ENCODE data around the gene VAT1.
A peak's percentile ranks its signal among the peaks of the same experiment; 100 is the strongest.
"Not testable (repeated sequence)": the region's sequence is repeated elsewhere in the genome, so short reads cannot be mapped to it uniquely, and the experiment has no call there.

The VAT1 gene

DNA sequence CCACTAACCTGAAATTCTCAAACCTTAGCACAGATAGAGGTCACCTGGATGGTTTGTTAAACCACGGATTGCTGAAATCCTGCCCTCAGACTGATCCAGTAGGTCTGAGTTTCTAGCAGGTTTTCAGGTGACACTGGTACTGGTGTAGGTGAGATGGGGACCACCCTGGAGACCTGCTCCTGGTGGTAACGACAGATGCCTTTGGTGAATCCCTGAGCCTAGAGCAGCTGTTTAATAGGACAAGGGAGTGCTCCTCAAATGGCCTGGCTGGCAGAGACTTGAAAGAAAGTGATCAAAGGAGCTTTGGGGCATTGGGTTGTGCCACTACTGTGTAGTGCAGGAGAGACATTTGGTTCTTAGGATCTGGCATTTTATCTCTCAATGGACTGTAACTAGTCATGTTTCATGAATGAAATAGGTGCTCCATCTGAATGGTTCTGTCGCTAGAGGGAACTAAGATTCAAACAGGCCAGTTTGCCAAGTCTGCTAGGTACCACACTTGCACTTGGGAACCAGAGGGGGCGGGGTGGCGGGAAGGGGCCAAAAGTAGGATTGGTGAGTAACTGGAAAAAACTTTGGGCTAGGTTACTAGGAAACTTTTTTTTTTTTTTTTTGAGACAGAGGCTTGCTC lies 18.5 kb downstream of the VAT1 start:
- no peak for DNase-seq

DNA sequence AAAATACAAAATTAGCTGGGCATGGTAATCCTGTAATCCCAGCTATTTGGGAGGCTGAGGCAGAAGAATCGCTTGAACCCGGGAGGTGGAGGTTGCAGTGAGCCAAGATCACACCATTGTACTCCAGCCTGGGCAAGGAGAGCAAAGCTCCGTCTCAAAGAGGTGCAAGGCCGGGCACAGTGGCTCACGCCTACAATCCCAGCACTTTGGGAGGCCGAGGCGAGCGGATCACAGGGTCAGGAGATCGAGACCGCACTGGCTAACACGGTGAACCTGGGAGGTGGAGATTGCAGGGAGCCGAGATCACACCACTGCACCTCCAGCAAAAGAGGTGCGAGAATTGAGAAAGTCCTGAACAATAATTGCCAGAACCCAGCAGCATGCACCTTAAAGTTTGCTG lies 21.3 kb downstream of the VAT1 start:
- not testable (repeated sequence) for DNase-seq

DNA sequence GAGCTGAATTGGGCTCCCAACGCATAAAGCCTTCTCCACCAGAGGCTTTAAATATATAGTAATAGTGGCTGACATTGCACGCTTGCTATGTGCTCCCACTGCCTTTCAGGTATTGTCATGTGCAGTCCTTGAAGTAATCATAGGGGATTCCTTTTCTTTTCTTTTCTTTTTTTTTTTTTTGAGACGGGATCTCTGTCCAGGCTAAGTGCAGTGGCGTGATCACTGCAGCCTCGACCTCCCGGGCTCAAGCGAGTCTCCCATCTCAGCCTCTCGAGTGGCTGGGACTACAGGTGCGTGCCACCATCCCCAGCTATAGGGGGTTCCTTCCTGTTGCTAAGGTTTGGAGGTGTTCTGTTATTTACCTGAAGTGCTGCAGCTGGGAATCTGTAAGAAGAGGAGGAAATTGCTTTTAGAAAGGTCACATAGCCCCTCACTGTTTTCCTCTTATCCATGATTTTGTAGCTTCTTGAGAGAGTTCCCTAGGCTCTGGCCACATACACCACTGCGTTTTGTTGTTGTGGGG lies 23.1 kb downstream of the VAT1 start:
- DNase-seq, result no peak

DNA sequence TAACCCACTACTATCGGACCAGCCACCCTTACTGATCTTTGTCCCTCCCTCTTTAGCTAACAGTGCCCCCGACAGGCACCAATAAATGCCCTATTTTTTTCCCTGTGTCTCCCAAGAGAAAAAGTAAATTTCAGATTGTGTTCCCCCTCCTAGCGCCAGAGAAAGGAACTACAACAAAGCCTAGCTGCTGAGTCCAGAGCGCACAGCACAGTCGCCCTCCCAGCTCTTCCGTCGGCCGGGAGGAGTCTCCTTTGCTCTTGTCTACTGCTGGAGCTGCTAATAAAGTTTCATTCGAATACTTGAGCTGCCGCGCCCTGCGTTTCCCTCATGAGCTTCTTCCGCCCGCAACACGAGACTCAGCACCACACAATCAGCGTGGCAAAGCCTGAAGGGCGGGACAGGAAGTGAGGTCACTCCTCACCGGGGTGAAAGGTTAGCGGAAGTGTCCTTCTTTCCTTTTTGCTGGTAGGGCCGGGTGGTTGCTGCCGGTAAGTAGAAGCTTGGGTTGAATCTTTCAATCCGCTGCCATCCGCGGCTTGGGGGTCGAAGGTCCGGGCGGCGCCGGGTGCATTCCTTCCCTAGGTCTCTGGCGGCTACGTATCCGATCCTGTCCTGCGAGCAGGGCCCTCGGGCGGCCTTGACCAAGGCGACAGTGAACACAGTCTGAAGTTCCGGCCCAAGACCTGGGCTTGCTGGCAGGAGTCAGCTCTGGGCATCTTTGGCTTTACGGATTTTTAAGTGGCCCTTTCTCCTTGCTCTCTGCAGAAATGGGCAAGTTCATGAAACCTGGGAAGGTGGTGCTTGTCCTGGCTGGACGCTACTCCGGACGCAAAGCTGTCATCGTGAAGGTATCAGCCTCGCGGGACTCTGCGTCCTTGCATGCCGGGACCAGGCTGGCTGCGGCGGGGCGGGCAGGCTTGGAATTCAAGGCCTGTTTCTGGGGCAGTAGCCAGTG lies 23.9 kb downstream of the VAT1 start, which contains the start of gene RPL27:
RPL27 (plus strand) TSS at position 436 of the 955 bp plus-strand sequence; CDS start at position 768, 332 bp downstream.
- DNase-seq, result peak; percentile 98

DNA sequence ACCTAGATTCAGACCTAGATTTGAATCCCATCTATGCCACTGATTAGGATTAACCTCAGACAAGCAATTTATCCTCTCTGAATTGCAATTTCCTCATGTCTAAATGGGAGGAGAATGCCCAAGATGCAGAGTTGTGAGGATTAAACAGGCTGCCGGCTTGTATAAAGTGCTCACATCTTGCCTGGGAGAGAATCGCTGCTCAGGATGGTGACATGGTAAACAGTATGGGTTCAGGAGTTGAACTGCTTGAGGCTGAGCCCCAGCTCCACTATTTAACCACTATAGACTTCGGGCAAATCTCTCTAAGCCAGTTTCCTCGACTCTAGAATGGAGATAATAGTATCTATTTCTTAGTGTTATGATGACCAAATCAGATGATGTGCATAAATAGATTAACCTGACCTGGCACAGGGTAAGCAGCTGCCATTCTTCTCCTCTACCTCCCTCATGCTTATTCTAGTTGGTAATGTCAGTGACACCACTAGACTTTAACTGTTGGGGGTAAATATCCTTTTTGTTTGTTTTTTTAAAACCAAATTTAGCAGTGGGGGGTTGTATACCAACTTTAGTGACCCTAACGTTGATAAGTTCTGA lies 24.7 kb downstream of the VAT1 start:
- DNase-seq, result no peak

DNA sequence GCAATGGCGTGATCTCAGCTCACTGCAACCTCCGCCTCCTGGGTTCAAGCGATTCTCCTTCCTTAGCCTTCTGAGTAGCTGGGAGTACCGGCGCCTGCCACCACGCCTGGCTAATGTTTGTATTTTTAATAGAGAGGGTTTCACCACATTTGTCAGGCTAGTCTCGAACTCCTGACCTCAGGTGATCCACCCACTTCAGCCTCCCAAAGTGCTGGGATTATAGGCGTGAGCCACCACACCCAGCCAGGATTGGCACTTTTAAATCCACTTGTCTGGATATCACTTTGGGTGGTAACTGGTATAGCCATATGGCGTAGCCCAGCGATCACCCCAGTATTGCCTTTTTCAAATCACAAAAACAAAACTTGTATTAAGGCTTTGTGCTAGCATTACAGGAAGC lies 28.3 kb downstream of the VAT1 start:
- not testable (repeated sequence) for DNase-seq

DNA sequence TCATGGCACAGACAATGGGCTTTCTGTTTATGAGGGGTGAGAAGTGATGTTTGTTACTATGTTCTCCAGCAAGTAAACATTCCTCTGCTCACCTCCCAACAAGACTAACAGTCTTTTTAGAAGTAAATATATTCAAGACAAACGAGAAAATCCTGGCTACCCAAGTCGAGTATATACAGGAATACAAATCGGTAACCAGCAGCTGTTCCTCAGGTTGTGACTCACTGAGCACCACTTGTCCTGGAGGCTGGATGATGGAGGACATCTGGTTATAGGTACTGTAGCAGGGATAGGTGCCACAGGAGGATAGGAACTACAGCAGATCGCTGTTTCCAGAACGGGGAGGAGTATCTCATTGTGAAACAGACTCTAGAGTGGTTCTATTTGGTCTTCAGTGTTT lies 29.3 kb downstream of the VAT1 start:
- no peak for DNase-seq

DNA sequence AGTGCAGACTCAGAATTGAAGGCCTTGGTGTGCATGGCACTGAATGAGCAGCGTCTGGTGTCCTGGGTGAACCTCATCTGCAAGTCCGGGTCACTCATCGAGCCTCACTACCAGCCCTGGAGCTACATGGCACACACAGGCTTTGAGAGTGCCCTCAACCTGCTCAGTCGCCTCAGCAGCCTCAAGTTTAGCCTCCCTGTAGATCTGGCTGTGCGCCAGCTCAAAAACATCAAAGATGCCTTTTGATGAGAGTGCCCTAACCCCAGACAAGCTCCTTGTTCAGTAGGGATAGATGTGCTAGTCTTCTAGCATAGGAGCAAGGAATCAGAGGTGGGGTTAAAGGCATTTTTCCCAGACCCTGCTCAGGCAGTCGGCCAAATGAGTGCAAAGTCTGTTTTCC lies 30.7 kb downstream of the VAT1 start:
- no peak for DNase-seq

DNA sequence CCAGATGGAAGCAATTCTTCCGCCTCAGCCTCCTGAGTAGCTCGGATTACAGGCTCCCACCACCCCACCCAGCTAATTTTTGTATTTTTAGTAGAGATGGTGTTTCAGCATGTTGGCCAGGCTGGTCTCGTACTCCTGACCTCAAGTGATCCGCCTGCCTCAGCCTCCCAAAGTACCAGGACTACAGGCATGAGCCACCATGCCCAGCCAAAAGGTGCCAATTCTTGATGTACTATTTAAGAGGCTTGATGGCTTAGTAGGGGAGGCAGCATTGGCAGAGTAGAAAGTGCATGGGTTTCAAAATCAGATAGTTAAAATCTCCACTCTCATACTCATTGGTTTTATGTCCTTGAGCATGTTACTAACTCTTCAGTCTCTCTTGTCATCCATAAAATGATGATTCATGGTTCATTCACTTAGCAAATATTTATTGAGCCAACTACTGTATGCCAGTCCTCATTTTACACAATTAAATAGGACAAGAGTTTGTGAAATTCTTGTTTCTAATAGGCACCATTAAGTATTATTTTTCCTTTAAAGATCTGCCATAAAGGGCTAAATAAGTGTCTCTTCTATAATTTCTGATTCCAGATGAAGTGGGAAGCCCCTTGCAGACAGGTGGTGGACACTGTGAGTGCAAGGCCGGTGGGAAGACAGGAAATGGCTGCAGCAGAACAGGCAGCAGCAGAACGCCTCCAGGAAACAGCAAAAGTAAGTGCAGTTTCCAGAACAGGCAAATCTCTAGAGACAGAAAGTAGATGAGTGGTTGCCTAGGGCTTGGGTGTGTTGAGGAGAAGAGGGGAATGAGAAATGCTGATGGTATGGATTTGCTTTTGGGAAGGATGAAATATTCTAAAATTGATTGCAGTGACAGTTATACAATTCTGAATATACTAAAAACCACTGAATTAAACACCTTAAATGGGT lies 32.2 kb downstream of the VAT1 start:
- no peak for DNase-seq

DNA sequence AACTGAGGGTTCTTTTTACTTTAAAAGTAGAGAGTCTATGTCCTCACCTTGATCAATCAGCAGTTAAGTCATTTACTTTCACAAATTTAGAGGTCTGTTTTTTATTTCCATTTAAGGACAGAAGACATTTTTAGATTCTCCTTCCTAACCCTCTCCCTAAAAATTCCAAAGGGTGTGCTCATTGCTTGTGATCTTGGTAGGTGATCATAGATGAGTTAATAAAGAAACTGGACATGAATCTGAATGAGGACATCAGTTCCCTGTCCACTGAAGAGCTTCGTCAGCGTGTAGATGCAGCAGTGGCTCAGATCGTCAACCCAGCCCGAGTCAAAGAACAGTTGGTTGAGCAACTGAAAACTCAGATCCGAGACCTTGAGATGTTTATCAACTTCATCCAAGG lies 33.0 kb downstream of the VAT1 start:
- DNase-seq, result no peak

DNA sequence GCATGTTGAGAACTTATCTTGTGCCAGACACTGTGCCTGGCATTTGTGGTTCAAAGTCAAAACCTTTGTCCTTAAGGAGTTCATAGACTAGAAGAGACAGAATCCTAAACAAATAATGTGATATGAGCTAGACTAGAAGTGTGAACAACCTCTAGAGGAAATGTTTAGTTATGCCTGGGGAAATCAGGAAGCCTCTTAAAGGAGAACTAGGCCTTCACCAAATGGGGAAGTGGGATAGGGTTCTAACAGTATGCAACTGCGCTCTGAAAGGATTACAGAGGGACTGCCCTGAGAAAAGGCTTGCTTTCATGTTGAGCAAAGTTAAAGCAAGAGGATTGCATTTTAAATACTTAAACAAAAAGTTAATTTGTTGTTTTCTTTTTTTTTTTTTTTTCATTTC lies 37.0 kb downstream of the VAT1 start:
- DNase-seq, result no peak

DNA sequence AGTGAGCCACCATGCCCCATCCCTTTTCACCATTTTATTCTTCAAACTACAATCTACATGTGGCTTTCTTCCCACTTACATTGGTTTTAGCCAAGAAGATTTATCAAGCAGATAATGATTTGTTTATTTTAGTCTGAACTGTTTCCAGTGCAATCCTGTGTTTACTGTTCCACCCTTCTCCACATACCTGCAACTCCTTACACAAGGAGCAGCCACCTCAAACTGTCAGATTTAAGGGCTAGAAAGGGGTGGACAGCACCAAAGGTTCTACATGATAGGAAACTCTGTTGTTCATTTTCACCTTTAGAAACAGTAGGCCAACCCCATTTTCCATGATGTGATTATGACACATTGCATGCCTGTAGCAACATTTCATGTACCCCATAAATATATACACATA lies 39.9 kb downstream of the VAT1 start:
- no peak for DNase-seq

DNA sequence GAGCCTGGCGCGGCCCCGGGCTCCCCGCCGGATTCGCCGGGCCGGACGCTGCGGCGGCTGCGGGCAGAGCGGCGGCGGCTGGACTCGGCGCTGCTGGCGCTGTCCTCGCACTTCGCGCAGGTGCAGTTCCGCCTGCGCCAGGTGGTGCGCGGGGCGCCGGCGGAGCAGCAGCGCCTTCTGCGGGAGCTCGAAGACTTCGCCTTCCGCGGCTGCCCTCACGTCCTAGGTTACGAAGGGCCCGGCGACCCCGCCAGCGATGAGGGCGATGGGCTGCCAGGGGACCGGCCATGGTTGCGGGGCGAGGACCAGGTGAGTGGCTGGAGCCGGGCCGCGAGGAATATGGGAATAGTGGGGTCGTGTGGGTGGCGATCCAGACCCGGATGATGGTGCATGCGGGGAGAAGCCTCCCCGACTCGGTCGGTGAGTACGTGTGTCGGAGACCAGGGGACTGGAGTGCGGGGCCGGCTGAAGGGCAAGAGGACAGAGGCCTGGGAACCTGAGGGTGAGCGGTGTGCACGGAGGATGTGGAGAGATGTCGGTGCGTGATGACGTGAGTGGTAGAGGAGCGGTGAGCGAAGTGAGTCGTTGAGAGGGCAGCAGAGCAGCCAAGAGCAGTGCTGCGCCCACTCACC lies 41.3 kb downstream of the VAT1 start:
- peak; percentile 82 for DNase-seq

DNA sequence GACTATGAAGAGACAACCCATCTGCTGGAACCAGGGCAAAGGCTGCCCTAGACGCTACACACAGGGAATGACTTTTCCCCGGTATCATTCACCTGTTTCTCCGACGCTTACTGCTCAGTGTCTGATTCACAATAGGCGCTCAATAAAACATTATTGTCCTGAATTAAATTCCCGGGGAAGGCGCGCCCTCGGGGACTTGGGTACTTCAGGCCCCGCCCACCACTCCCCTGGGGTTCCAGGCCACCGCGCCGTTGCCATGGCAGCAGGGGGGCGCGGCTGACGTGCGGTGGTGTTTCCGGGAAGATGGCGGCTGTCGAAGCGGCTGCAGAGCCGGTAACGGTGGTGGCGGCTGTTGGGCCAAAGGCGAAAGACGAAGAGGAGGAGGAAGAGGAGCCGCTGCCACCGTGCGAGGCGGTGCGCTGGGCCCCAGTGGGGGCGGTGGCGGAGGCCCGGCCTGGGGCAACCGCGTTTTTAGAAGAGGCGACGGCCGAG lies 41.9 kb downstream of the VAT1 start, which contains the start of gene RUNDC1:
RUNDC1 (plus strand) TSS at position 292 of the 492 bp plus-strand sequence; CDS start at position 304, 12 bp downstream.
- DNase-seq, result peak; percentile 96

DNA sequence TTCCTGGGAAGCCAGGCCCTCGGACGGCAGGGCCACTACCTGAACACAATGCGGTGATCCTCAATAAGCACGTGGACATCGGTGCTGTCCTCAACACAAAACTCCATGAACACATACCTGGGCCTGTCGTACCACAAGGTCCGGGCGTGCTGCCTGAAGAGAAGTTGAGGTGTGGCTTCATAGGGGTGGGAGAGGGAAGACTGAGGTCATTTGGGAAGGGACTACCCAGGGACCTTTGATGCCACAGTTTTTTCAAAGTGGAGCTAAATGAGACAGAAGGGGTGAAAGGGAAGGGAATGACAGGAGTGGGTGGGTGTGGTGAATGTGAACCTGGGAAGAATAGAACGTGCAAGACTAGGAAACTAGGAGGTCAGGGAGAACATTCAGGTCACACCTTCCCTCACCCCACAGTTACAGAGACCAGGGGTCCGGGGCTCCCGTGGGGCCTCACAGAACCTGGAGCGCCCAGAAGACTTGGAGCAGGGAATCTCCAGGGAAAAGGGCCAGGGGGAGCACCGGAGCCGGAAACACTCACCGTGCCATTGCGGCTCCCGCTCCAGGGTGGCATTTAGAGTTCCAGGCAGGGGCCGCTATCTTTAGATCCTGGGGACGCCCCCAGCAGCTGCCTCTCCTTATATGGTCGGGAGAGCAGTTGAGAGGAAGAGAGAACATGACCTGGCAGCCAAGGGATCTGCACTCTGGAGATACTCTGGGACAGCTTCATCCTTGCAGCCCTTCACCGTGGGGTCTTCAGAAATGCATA lies 42.5 kb downstream of the VAT1 start, which contains the start of gene PTGES3L:
PTGES3L (minus strand) TSS at position 570 of the 763 bp plus-strand sequence; CDS start at position 543, 27 bp downstream.
- DNase-seq, result peak; percentile 50

DNA sequence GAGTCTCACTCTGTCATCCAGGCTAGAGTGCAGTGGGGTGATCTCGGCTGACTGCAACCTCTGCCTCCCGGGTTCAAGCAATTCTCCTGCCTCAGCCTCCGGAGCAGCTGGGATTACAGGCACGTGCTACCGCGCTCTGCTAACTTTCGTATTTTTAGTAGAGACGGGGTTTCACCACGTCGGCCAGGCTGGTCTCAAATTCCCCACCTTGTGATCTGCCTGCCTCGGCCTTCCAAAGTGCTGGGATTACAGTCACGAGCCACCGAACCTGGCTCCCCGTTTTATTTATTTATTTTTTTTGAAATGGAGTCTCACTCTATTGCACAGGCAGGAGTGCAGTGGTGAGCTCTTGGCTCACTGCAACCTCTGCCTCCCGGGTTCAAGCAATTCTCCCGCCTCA lies 46.5 kb downstream of the VAT1 start:
- not testable (repeated sequence) for DNase-seq

DNA sequence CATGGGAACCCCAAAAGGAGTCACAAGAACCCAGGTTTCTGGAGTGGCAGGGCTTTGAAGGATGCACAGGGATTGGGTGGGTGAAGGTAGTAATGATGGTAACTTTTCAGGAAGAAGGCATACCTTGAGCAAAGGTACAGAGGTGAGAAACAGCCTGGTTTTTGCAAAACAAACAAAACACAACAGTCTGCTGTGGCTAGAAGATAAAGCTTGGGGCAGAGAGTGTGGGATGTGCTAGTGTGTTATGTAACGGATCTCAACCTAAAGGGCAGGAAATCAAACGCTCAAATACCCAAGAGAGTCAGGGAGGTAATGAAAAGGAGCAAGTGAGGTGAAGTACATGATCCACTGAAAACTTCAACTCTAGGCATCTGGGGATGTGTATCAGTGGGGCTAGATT lies 46.9 kb downstream of the VAT1 start:
- no peak for DNase-seq

DNA sequence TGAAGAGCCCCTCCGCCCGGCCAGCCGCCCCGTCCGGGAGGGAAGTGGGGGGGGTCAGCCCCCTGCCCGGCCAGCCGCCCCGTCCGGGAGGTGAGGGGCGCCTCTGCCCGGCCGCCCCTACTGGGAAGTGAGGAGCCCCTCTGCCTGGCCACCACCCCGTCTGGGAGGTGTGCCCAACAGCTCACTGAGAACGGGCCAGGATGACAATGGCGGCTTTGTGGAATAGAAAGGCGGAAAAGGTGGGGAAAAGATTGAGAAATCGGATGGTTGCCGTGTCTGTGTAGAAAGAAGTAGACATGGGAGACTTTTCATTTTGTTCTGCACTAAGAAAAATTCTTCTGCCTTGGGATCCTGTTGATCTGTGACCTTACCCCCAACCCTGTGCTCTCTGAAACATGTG lies 48.9 kb downstream of the VAT1 start:
- DNase-seq, result not testable (repeated sequence)

DNA sequence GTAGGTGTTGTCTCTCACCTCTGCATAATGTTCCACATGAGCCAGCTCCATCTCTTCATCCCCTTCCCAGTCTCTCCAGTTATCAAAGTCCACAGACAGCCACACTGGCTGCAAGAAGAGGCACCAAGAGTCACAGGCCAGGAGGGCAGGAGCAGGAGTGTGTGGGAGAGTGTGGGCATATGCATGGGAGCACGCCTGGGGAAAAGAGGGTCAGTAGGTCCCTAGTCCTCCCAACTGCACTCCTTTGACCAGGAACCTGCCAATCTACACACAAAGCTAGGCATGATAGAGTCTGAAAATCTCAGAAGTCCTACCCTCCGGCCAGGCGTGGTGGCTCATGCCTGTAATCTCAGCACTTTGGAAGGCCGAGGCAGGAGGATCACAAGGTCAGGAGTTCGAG lies 50.6 kb downstream of the VAT1 start:
- no peak for DNase-seq

DNA sequence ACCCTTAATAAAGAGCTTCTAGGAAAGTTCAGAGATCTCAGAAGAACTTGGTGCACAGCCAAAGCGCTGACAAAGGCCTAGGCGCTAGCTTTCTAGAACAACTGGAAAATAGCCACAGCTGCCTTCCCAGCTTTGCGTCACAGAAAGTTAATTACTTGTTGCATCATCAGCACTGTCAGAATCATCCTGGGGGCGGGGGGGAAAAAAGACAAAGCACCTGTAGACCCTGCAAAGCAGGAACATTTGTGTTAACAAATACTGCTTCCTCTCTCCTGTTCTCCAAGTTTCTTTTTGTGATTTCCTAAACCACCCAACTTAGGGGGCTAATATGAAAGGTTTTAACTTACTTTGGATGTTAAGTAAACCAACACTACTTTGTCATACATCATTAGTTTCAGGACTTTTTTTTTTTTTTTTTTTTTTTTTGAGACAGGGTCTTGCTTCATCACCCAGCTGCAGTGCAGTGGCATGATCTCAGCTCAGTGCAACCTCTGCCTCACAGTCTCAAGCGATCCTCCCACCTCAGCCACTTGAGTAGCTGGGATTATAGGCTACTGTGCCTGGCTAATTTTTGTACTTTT lies 53.1 kb downstream of the VAT1 start:
- no peak for DNase-seq

Measured in stimulated activated CD8-positive, alpha-beta memory T cell treated with anti-CD3 and anti-CD28 coated beads, Interleukin-4, amount 100 ng/mL, for 48 hours (primary cell).